HepG2 (cell line): ENCODE results near the gene DNAJC2. TPM values are rescaled to one million over a fixed set of nuclear protein-coding genes. Genes with fewer than 3 reads are reported as not detected.

Source experiments
- ARID5B ChIP-seq: IDR thresholded peaks from 2 replicates; pipeline ENCODE4 v1.4.0; 2020; ENCODE audit warnings: mild to moderate bottlenecking, missing genetic modification reagents
- CSRNP2 ChIP-seq: sonication (generic); formaldehyde crosslinking; conservative IDR thresholded peaks from 2 replicates; pipeline ENCODE4 v1.8.0; 2022; ENCODE audit warnings: low read depth, missing genetic modification reagents
- DPF2 ChIP-seq: sonication (generic); formaldehyde crosslinking; IDR thresholded peaks from 2 replicates; pipeline ENCODE4 v1.4.0; 2020; ENCODE audit warnings: mild to moderate bottlenecking, low read depth, missing genetic modification reagents, borderline replicate concordance
- EED ChIP-seq: sonication (generic); formaldehyde crosslinking; IDR thresholded peaks from 2 replicates; pipeline ENCODE4 v1.5.0; 2020; ENCODE audit warnings: mild to moderate bottlenecking, missing genetic modification reagents
- ESRRA ChIP-seq: sonication (generic); formaldehyde crosslinking; IDR thresholded peaks from 2 replicates; pipeline ENCODE4 v1.5.1; 2020; ENCODE audit warnings: mild to moderate bottlenecking, low read depth, missing genetic modification reagents
- GZF1 ChIP-seq: sonication (generic); formaldehyde crosslinking; IDR thresholded peaks from 2 replicates; pipeline ENCODE4 v1.5.1; 2020; ENCODE audit warnings: mild to moderate bottlenecking, missing genetic modification reagents
- HDAC1 ChIP-seq: sonication (generic); formaldehyde crosslinking; IDR thresholded peaks from 2 replicates; pipeline ENCODE4 v1.5.1; 2020; ENCODE audit warnings: mild to moderate bottlenecking, missing genetic modification reagents
- HMGXB3 ChIP-seq: sonication (generic); formaldehyde crosslinking; IDR thresholded peaks from 2 replicates; pipeline ENCODE4 v1.4.0; 2020; ENCODE audit warnings: missing genetic modification reagents, borderline replicate concordance
- KDM6A ChIP-seq: IDR thresholded peaks from 2 replicates; pipeline ENCODE4 v1.6.1; 2016; ENCODE audit warnings: low read depth
- MXD4 ChIP-seq: IDR thresholded peaks from 2 replicates; pipeline ENCODE4 v1.6.1; 2016; ENCODE audit warnings: mild to moderate bottlenecking, missing biosample characterization, missing genetic modification reagents
- TFDP2 ChIP-seq: sonication (generic); formaldehyde crosslinking; IDR thresholded peaks from 2 replicates; pipeline ENCODE4 v1.4.0; 2020; ENCODE audit warnings: missing genetic modification reagents
- TOPORS ChIP-seq: sonication (generic); formaldehyde crosslinking; IDR thresholded peaks from 2 replicates; pipeline ENCODE4 v1.8.0; 2023; ENCODE audit warnings: mild to moderate bottlenecking, missing genetic modification reagents
- ZNF446 ChIP-seq: sonication (generic); formaldehyde crosslinking; IDR thresholded peaks from 2 replicates; pipeline ENCODE4 v1.5.0; 2020; ENCODE audit warnings: mild to moderate bottlenecking, missing genetic modification reagents
- ZNF644 ChIP-seq: IDR thresholded peaks from 2 replicates; pipeline ENCODE4 v1.6.1; 2016; ENCODE audit warnings: low read depth
- ZNF660 ChIP-seq: sonication (generic); formaldehyde crosslinking; IDR thresholded peaks from 2 replicates; pipeline ENCODE4 v1.5.1; 2020; ENCODE audit warnings: mild to moderate bottlenecking, low read depth, missing genetic modification reagents, borderline replicate concordance
- ZNF709 ChIP-seq: sonication (generic); formaldehyde crosslinking; IDR thresholded peaks from 2 replicates; pipeline ENCODE4 v1.5.0; 2020; ENCODE audit warnings: mild to moderate bottlenecking, missing genetic modification reagents
- polyA plus RNA-seq, 8 experiments: library from polyadenylated mRNA; depleted of rRNA in 3 of 8; stranded (reverse) in 7 of 8; unstranded in 1 of 8; fragments of >200 nt; fragmentation: Illumina TruSeq in 4 of 8; extraction: Trizol in 4 of 8; gene quantifications; 2 replicates each; pipeline versions ENCODE4 v1.2.1 to v1.2.3, GENCODE V29; 2011 to 2016; ENCODE audit warnings: low read depth in 4 of 8, missing spikeins in 1 of 8, mixed read lengths in 1 of 8; ENCODE audit not compliant: insufficient read depth in 1 of 8
- total RNA-seq, 5 experiments: library from RNA; depleted of rRNA; stranded (reverse); fragments of >200 nt; fragmentation: Illumina TruSeq; extraction: Trizol; gene quantifications; 2 replicates each; pipeline ENCODE4 v1.2.3, GENCODE V29; 2016; ENCODE audit warnings: low read depth in 1 of 5

Gene DNAJC2
- total and polyA plus RNA-seq, 2 of the 13 experiments (the other 11 are each of a cell fraction or from before 2014, with no cell fraction given), result 19.6 to 42.0 TPM

GRCh38 chr7:103344453-103345149 lies at the start of gene DNAJC2 (continued):
- peak; percentile 49; the same call in 1 of the 2 replicates for TF ChIP-seq HMGXB3 (CRISPR knock-in tag)
- peak; percentile 95 for TF ChIP-seq MXD4 (CRISPR knock-in tag)
- no peak for TF ChIP-seq ZNF660 (CRISPR knock-in tag)
- TF ChIP-seq ZNF446 (CRISPR knock-in tag), result peak; percentile 91; the same call in 1 of the 2 replicates
- no peak; the same call in 1 of the 2 replicates for TF ChIP-seq GZF1 (CRISPR knock-in tag)
- TF ChIP-seq TOPORS (CRISPR knock-in tag), result no peak
- no peak for TF ChIP-seq DPF2
- TF ChIP-seq ARID5B (CRISPR knock-in tag), result peak; percentile 83
- TF ChIP-seq CSRNP2, result no peak
- TF ChIP-seq HDAC1 (CRISPR knock-in tag), result peak; percentile 94
- TF ChIP-seq TFDP2 (CRISPR knock-in tag), result peak; percentile 81
- 0 out of 2 replicates have a peak, but pooled peaks have one; percentile 32 for TF ChIP-seq ZNF644 (CRISPR knock-in tag)
- no peak for TF ChIP-seq ESRRA (CRISPR knock-in tag)
- TF ChIP-seq ZNF709 (CRISPR knock-in tag), result peak; percentile 81; the same call in 1 of the 2 replicates
- TF ChIP-seq EED (CRISPR knock-in tag), result no peak
- TF ChIP-seq KDM6A (CRISPR knock-in tag), result no peak
